GM12801 (cell line): Measurements from ENCODE around the gene ADAMTS15.

Experiments used
- TF ChIP-seq, protein P1 (sequence below): IDR thresholded peaks from one replicate; pipeline ENCODE4 v1.5.1; 2011; ENCODE audit warnings: control low read depth; ENCODE audit not compliant: insufficient read length; ENCODE audit errors: extremely low read depth

ADAMTS15 gene

DNA sequence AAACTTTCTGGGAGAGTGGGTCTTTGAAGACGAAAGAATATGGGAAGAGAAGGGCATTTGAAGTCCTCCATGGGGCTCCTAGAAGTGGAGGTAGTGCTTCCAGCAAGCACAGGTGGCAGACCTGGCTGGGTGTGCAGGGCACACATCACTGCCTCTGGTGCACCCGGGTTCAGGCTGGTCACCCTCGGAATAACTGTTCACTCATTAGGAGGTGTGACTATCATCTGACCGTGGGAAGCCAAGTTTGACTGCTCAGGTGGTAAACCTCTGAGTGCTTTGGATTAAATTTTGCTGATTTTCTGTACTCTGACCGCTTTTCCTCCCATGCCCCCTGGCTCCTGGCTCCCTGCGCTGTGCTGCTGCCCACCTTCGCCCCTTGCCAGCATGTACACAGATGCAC, 11.1 kb downstream of the ADAMTS15 start:
- TF ChIP-seq, protein P1, sequence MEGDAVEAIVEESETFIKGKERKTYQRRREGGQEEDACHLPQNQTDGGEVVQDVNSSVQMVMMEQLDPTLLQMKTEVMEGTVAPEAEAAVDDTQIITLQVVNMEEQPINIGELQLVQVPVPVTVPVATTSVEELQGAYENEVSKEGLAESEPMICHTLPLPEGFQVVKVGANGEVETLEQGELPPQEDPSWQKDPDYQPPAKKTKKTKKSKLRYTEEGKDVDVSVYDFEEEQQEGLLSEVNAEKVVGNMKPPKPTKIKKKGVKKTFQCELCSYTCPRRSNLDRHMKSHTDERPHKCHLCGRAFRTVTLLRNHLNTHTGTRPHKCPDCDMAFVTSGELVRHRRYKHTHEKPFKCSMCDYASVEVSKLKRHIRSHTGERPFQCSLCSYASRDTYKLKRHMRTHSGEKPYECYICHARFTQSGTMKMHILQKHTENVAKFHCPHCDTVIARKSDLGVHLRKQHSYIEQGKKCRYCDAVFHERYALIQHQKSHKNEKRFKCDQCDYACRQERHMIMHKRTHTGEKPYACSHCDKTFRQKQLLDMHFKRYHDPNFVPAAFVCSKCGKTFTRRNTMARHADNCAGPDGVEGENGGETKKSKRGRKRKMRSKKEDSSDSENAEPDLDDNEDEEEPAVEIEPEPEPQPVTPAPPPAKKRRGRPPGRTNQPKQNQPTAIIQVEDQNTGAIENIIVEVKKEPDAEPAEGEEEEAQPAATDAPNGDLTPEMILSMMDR, result no peak

DNA sequence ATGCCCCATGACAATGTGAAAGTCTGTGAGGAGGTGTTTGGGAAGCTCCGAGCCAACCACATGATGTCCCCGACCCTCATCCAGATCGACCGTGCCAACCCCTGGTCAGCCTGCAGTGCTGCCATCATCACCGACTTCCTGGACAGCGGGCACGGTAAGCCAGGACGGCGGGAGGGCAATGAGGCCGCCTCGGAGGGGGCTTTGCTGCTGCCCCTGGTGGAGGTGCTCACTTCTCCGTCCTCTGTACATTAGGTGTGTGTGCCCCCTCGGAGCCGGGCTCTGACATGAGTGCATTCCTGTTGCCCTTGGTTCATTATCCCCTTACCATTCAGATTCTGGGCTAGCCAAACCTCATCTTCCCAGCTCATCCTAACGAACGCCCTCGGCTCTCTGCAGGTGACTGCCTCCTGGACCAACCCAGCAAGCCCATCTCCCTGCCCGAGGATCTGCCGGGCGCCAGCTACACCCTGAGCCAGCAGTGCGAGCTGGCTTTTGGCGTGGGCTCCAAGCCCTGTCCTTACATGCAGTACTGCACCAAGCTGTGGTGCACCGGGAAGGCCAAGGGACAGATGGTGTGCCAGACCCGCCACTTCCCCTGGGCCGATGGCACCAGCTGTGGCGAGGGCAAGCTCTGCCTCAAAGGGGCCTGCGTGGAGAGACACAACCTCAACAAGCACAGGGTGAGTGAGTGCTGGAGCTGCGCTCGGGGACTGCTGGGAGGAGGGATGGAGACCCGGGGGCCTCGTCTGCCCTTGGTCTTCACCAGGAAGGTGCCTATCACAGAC, 13.8 kb downstream of the ADAMTS15 start:
- TF ChIP-seq, protein P1, result no peak

DNA sequence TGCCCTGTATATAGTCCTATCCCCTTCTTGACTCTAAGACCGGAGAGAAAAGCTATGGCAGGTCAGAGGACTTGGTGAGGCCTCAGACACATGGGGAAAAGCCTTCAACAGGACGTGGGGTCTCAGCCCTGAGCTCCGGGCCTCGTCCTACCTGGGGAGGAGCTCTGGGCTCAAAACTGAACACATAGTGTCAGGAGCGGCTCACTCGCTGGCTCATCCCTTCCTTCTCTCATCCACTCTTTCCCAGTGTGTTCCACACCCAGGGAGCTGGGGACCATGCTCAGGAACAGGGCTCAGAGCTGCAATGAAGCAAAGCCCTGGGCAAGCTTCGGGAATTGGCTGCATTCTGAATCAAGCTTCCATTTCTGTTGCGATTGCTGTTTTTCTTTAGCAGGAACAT, 14.5 kb downstream of the ADAMTS15 start:
- TF ChIP-seq, protein P1, result no peak

DNA sequence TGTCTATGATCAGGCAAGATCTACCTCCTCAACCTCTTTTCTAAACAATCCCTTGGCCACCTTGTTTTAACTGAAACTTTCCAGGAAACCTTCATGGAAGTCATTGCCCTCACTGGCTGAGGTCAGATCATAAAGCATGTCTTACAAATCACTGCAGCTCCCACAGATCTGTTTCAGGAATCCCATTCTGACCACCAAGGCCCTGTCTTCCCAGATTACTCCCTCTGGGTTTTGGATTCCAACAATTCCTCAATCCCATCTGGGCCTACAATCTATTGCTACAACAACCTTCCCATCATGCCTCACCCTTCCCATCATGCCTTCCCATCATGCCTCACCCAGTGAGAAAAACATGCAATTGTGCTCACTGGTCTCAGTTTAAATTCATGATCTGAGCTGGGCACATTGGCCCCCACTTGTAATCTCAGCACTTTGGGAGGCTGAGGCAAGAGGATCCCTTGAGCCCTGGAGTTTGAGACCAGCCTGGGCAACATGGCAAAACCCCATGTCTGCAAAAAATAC, 15.9 kb downstream of the ADAMTS15 start:
- TF ChIP-seq, protein P1, result no peak

- TF ChIP-seq, protein P1, result no peak
Measured at GRCh38 chr11:130465263-130465662, 16.8 kb downstream of the ADAMTS15 start.

DNA sequence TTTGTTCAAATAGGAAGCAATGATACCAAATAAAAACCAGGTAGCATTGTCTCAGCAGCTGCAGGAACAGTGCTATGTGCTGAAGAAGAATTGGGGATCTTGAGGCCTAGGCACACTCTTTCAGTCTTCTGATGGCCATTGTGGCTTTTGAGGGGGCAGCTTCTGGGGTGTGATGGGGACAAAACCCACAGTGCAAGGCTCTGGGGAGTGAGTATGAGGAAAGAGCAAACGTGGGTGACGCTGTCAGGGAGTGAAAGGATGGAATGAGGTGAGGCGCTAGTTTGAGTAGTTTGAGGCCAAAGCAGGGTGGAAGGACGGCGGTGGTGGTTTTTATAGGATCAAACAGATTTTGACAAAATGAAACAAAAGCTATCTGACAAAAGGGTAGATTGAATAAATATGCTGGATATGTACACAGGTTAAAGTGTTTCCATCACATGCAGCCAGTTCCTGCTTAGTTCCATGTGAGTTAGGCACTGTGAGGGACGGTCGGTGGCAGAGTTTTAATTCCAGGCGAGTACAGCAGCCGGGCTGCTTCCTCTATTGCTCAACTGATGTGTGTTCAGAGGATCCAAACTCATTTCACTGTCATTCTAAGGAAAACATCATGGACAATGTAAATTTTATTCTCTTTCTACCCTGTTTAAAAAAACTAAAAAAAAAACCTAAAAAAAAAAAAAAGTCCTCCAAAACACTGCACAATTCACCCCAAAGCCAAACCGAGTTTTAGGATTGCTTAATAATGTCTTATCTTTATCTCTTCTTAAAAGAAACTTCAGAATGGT, 18.9 kb downstream of the ADAMTS15 start:
- TF ChIP-seq, protein P1, result no peak

GRCh38 chr11:130469181-130469580, 20.7 kb downstream of the ADAMTS15 start:
- TF ChIP-seq, protein P1, result no peak
